WTC11 (cell line): Measurements from ENCODE around the gene CCM2.

ENCODE experiments used
- CTCF ChIP-seq: fragments of 200-600 bp; IDR thresholded peaks from 2 replicates; pipeline ENCODE4 v1.8.0; 2022; ENCODE audit warnings: antibody characterized with exemption
- MAX ChIP-seq: sonication (generic); formaldehyde crosslinking; IDR thresholded peaks from 2 replicates; pipeline ENCODE4 v1.8.0; 2022; ENCODE audit warnings: mild to moderate bottlenecking, missing genetic modification reagents
- NR2C2 ChIP-seq: sonication (generic); formaldehyde crosslinking; IDR thresholded peaks from 2 replicates; pipeline ENCODE4 v1.8.0; 2022; ENCODE audit warnings: mild to moderate bottlenecking, missing genetic modification reagents

GRCh38 chr7:44972562-44972961, 27.4 kb upstream of the CCM2 start:
- no peak for TF ChIP-seq MAX (CRISPR knock-in tag)
- no peak for TF ChIP-seq NR2C2 (CRISPR knock-in tag)
- no peak for TF ChIP-seq CTCF
